ENCODE data around the gene YARS1.

GRCh38 chr1:32817815-32818786, 943 bp upstream of the YARS1 start:
- TF ChIP-seq, protein P1, sequence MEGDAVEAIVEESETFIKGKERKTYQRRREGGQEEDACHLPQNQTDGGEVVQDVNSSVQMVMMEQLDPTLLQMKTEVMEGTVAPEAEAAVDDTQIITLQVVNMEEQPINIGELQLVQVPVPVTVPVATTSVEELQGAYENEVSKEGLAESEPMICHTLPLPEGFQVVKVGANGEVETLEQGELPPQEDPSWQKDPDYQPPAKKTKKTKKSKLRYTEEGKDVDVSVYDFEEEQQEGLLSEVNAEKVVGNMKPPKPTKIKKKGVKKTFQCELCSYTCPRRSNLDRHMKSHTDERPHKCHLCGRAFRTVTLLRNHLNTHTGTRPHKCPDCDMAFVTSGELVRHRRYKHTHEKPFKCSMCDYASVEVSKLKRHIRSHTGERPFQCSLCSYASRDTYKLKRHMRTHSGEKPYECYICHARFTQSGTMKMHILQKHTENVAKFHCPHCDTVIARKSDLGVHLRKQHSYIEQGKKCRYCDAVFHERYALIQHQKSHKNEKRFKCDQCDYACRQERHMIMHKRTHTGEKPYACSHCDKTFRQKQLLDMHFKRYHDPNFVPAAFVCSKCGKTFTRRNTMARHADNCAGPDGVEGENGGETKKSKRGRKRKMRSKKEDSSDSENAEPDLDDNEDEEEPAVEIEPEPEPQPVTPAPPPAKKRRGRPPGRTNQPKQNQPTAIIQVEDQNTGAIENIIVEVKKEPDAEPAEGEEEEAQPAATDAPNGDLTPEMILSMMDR (IDR thresholded peaks at IDR 0.05; ENCODE audit: low read depth, low read length, poor library complexity, severe bottlenecking), result no peak
- no peak for TF ChIP-seq EZH2phosphoT487 (IDR thresholded peaks at IDR 0.05; ENCODE audit: borderline replicate concordance, low read length)
